Uterus (tissue), 4 donors: ENCODE results near the gene EPB41L4A. TPM values are rescaled to one million over a fixed set of nuclear protein-coding genes. Genes with fewer than 3 reads are reported as not detected.

Source experiments
- DNase-seq, 2 donors: peaks; one replicate each; pipeline ENCODE4 v3.0.0-alpha.2; 2019 to 2020
- H3K27ac ChIP-seq, 2 donors: fragments of 200-600 bp; sonication (generic); 1 replicate in 1 of 2; 2 replicates in 1 of 2; pipeline ENCODE4 v1.5.1; 2016 to 2018
- H3K27me3 ChIP-seq, 2 donors: fragments of 200-600 bp; sonication (generic); one replicate each; pipeline ENCODE4 v1.5.1; 2018 to 2019; ENCODE audit warnings: control low read depth in 1 of 2
- H3K36me3 ChIP-seq, 2 donors: fragments of 200-600 bp; sonication (generic); one replicate each; pipeline ENCODE4 v1.5.1; 2019; ENCODE audit warnings: control low read depth in 1 of 2
- H3K4me1 ChIP-seq, 2 donors: fragments of 200-600 bp; sonication (generic); one replicate each; pipeline ENCODE4 v1.5.1; 2018 to 2019; ENCODE audit warnings: control low read depth in 1 of 2
- H3K4me3 ChIP-seq, 2 donors: fragments of 200-600 bp; sonication (generic); 1 replicate in 1 of 2; 2 replicates in 1 of 2; pipeline ENCODE4 v1.5.1; 2018 to 2019; ENCODE audit warnings: mild to moderate bottlenecking in 1 of 2
- H3K9me3 ChIP-seq, 2 donors: fragments of 200-600 bp; sonication (generic); one replicate each; pipeline ENCODE4 v1.5.1; 2019; ENCODE audit warnings: control low read depth in 1 of 2
- POLR2A ChIP-seq, 2 donors: fragments of 450-650 bp; IDR thresholded peaks; one replicate each; pipeline ENCODE4 v1.6.1; 2016; ENCODE audit warnings: antibody characterized with exemption in 2 of 2, mild to moderate bottlenecking in 1 of 2, moderate library complexity in 1 of 2
- intact Hi-C: fragments of 100-400 bp; cut with DNase I; formaldehyde crosslinking; loops from one replicate; pipeline ENCODE4 v1.15.1; 2023; ENCODE audit warnings: low total_unique reads
- total RNA-seq, 4 donors: library from RNA; depleted of rRNA in 3 of 4; stranded (reverse); fragments of >200 nt in 3 of 4; gene quantifications; one replicate each; pipeline versions ENCODE4 v1.1.0 to v1.2.4, GENCODE V29; 2014 to 2023
- TF ChIP-seq, protein P1 (sequence below), 4 experiments: fragments of 200-600 bp in 2 of 4; fragments of 450-650 bp in 2 of 4; sonication (generic) in 2 of 4; IDR thresholded peaks; one replicate each; pipeline ENCODE4 v1.5.1; 2016 to 2019; ENCODE audit warnings: antibody characterized with exemption in 4 of 4, mild to moderate bottlenecking in 2 of 4, moderate library complexity in 1 of 4
- donor health status: DM: yes; HTN: yes; CAD: no.

Gene EPB41L4A
- total RNA-seq, 4 donors from 2014 or later: 6.4 to 47.1 (median 15.1) TPM

- Histone ChIP-seq H3K4me1 (no peaks in the 10 kb centered on the region), H3K4me3 (no peak overlapping the region), H3K36me3 (no peaks in the 10 kb centered on the region), H3K27ac (no peak overlapping the region), H3K27me3 (no peaks in the 10 kb centered on the region), H3K9me3 (no peaks in the 10 kb centered on the region)
- TF ChIP-seq, protein P1, sequence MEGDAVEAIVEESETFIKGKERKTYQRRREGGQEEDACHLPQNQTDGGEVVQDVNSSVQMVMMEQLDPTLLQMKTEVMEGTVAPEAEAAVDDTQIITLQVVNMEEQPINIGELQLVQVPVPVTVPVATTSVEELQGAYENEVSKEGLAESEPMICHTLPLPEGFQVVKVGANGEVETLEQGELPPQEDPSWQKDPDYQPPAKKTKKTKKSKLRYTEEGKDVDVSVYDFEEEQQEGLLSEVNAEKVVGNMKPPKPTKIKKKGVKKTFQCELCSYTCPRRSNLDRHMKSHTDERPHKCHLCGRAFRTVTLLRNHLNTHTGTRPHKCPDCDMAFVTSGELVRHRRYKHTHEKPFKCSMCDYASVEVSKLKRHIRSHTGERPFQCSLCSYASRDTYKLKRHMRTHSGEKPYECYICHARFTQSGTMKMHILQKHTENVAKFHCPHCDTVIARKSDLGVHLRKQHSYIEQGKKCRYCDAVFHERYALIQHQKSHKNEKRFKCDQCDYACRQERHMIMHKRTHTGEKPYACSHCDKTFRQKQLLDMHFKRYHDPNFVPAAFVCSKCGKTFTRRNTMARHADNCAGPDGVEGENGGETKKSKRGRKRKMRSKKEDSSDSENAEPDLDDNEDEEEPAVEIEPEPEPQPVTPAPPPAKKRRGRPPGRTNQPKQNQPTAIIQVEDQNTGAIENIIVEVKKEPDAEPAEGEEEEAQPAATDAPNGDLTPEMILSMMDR (IDR thresholded peaks at IDR 0.05): no peak
- TF ChIP-seq POLR2A (IDR thresholded peaks at IDR 0.05): no peak
- intact Hi-C loops: loop anchor here (10.0 kb wide), 1 partner anchor 605 kb away; no protein-coding TSS in a partner anchor
- no peak for DNase-seq
Observed at GRCh38 chr5:112149727-112150126, 269.4 kb downstream of the EPB41L4A start.

- peak; percentile 48 to 67 for DNase-seq
- H3K27ac ChIP-seq: peak overlapping the region; percentile 46 to 47
Observed at GRCh38 chr5:112146323-112147226, 272.5 kb downstream of the EPB41L4A start.

GRCh38 chr5:112143690-112144089 lies 275.4 kb downstream of the EPB41L4A start:
- no peak for TF ChIP-seq POLR2A (IDR thresholded peaks at IDR 0.05)
- TF ChIP-seq, protein P1 (IDR thresholded peaks at IDR 0.05): no peak
- Histone ChIP-seq H3K4me1 (no peaks in the 10 kb centered on the region), H3K9me3 (no peaks in the 10 kb centered on the region), H3K27ac (no peak overlapping the region), H3K4me3 (no peak overlapping the region), H3K27me3 (no peaks in the 10 kb centered on the region), H3K36me3 (no peaks in the 10 kb centered on the region)
- no peak for DNase-seq
- intact Hi-C loops: loop anchor here (10.0 kb wide), 1 partner anchor 599 kb away; no protein-coding TSS in a partner anchor

More at GRCh38 chr5:112146323-112147226, 272.5 kb downstream of the EPB41L4A start:
- Histone ChIP-seq H3K9me3 (no peaks in the 10 kb centered on the region), H3K4me1 (no peaks in the 10 kb centered on the region), H3K4me3 (no peak overlapping the region), H3K36me3 (no peaks in the 10 kb centered on the region), H3K27me3 (no peaks in the 10 kb centered on the region)
- TF ChIP-seq, protein P1 (IDR thresholded peaks at IDR 0.05): peak; percentile 84 to 94 (median 88)
- TF ChIP-seq POLR2A (IDR thresholded peaks at IDR 0.05): no peak
- intact Hi-C loops: loop anchor here (10.0 kb wide), 1 partner anchor 602 kb away; no protein-coding TSS in a partner anchor

DNA sequence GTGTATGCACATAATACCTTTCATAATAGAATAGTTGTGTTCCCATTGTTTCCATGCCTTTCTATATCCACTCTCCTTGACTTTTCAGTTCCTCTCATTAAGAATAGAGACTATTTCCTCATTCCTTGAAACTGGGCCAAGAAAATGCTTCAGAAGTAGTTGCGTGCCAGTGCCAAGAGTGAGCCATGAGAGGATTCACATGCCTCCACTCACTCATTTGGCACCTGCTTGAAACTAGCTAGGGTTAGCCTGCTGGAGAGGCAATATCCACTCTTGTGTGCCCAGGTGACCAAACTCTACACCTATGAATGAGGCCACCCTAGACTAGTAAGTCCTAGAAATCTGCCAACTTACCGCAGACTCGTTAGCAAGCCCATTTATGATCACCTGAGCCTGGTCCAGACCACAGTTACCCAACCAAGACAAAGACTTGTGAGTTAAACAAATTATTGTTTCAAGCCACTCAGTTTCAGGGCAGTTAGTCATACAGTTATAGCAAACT lies 276.3 kb downstream of the EPB41L4A start:
- Histone ChIP-seq H3K9me3 (no peaks in the 10 kb centered on the region), H3K36me3 (no peaks in the 10 kb centered on the region), H3K27me3 (no peaks in the 10 kb centered on the region), H3K4me1 (no peaks in the 10 kb centered on the region), H3K27ac (no peak overlapping the region), H3K4me3 (no peak overlapping the region)
- DNase-seq: no peak
- intact Hi-C loops: loop anchor here (10.0 kb wide), 1 partner anchor 598 kb away; no protein-coding TSS in a partner anchor
- no peak for TF ChIP-seq POLR2A (IDR thresholded peaks at IDR 0.05)
- TF ChIP-seq, protein P1 (IDR thresholded peaks at IDR 0.05): no peak

DNA sequence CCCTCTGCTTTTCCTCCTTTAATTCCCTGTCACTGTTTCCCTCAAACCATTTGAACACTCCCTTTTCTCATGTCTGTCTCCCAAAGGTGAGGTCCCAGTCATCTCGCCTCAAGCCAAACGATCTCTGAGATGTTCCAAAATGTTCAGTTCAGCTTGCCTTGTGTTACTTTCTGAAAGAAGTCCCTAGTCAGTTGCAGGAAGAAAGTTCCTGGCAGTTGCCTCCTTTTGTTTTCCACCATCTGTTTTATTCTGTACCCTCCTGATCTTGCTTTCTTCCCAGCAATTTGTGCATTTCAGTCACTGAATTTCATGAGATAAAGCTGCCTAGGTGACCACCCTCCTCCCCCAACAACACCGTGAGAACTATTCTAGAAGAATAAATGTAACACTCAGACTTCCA lies 277.5 kb downstream of the EPB41L4A start:
- intact Hi-C loops: loop anchor here (10.0 kb wide), 1 partner anchor 597 kb away; no protein-coding TSS in a partner anchor
- no peak overlapping the region for H3K27ac ChIP-seq
- no peak for TF ChIP-seq POLR2A (IDR thresholded peaks at IDR 0.05)
- TF ChIP-seq, protein P1 (IDR thresholded peaks at IDR 0.05): no peak
- no peaks in the 10 kb centered on the region for H3K27me3 ChIP-seq
- no peaks in the 10 kb centered on the region for H3K4me1 ChIP-seq
- H3K4me3 ChIP-seq: no peak overlapping the region
- no peak for DNase-seq
- H3K36me3 ChIP-seq: no peaks in the 10 kb centered on the region
- H3K9me3 ChIP-seq: no peaks in the 10 kb centered on the region
